Upper lobe of left lung (tissue), 6 donors: ENCODE results near the gene TMEM203. TPM values are rescaled to one million over a fixed set of nuclear protein-coding genes. Genes with fewer than 3 reads are reported as not detected.

Source experiments
- ATAC-seq, 2 donors: fragments of 200-7000 bp; cut with Tn5 transposase; one replicate each; pipeline ENCODE4 v1.9.1; 2022; ENCODE audit warnings: mild to moderate bottlenecking in 2 of 2, moderate library complexity in 2 of 2; ENCODE audit not compliant: low FRiP score in 2 of 2
- DNase-seq, 2 donors: peaks; one replicate each; pipeline ENCODE4 v3.0.0-alpha.2; 2019 to 2020
- H3K27ac ChIP-seq, 4 donors: fragments of 200-600 bp; sonication (generic); one replicate each; pipeline ENCODE4 v1.5.1; 2016 to 2019
- H3K27me3 ChIP-seq, 4 donors: fragments of 200-600 bp; sonication (generic); one replicate each; pipeline ENCODE4 v1.5.1; 2017 to 2019
- H3K36me3 ChIP-seq, 4 donors: fragments of 200-600 bp; sonication (generic); one replicate each; pipeline ENCODE4 v1.5.1; 2016 to 2019
- H3K4me1 ChIP-seq, 4 donors: fragments of 200-600 bp; sonication (generic); one replicate each; pipeline ENCODE4 v1.5.1; 2018 to 2019
- H3K4me3 ChIP-seq, 4 donors: fragments of 200-600 bp; sonication (generic); one replicate each; pipeline ENCODE4 v1.5.1; 2017 to 2019; ENCODE audit warnings: mild to moderate bottlenecking in 2 of 4, moderate library complexity in 1 of 4
- H3K9me3 ChIP-seq, 4 donors: fragments of 200-600 bp; sonication (generic); one replicate each; pipeline ENCODE4 v1.5.1; 2018 to 2019
- EP300 ChIP-seq, 4 donors: sonication (generic); formaldehyde crosslinking; IDR thresholded peaks; one replicate each; pipeline ENCODE4 v1.5.1; 2017; ENCODE audit warnings: antibody characterized with exemption in 4 of 4, control low read depth in 2 of 4
- POLR2A ChIP-seq, 4 donors: fragments of 450-650 bp; IDR thresholded peaks; one replicate each; pipeline ENCODE4 v1.5.1; 2016 to 2017; ENCODE audit warnings: antibody characterized with exemption in 4 of 4, mild to moderate bottlenecking in 2 of 4
- POLR2AphosphoS5 ChIP-seq, 2 donors: sonication (generic); formaldehyde crosslinking; IDR thresholded peaks; one replicate each; pipeline ENCODE4 v1.5.1; 2017; ENCODE audit warnings: antibody characterized with exemption in 2 of 2
- WGBS, 2 donors: methylation state at CpG; one replicate each; pipeline ENCODE4 v1.1.5; 2017 to 2018; 5-methylcytosine and 5-hydroxymethylcytosine counted together
- total RNA-seq, 6 donors: library from RNA; depleted of rRNA in 4 of 6; stranded (reverse); fragments of >200 nt in 4 of 6; gene quantifications; one replicate each; pipeline versions ENCODE4 v1.1.0 to v1.2.1, GENCODE V29; 2016 to 2021
- TF ChIP-seq, protein P1 (sequence below), 6 experiments: fragments of 450-650 bp in 4 of 6; fragments of 200-600 bp in 2 of 6; sonication (generic) in 2 of 6; IDR thresholded peaks; one replicate each; pipeline ENCODE4 v1.5.1; 2016 to 2019; ENCODE audit warnings: antibody characterized with exemption in 6 of 6
- donor health status: DM: no; HTN: no; CAD: no; lungs with moderate emphysema.
- donor health status: DM: no; HTN: yes; CAD: no; lungs with severe emphysema.

Gene TMEM203
- total RNA-seq, 6 donors from 2014 or later, result 17.8 to 35.5 (median 31.1) TPM

DNA sequence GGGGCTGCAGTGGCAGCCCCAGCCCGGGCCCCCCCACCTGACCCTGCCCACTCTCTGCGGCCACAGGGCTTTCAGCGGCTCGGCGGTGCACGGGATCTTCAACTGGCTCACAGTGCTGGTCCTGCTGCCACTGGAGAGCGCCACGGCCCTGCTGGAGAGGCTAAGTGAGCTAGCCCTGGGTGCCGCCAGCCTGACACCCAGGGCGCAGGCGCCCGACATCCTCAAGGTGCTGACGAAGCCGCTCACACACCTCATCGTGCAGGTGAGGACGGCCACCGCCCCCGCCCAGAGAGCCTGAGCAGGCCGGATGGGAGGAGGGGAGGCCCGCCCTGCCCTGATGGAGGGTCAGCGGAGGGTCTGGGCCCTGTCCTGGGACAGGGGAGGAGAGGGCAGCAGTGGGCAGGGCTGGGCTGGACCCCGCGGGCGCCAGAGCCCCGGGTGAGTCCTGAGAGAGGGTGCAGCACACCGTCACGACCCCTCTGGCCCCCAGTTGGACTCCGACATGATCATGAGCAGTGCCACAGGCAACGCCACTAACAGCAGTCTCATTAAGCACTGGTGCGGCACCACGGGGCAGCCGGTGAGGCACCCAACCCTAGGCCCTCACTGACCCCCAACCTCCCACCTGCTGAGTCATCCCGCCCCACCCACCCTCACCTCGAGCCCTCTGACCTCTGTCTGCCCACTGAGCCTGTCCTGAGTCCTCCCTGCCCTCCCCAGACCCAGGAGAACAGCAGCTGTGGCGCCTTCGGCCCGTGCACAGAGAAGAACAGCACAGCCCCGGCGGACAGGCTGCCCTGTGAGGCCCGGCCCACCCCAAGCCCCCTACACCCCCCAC lies 27.9 kb upstream of the TMEM203 start:
- H3K4me3 ChIP-seq, result no peak overlapping the region
- ATAC-seq (no peak), DNase-seq (no peak)
- peaks cover 14 to 30% (median 17%) of the 10 kb centered on the region in 4 donors for H3K4me1 ChIP-seq
- TF ChIP-seq POLR2A (IDR thresholded peaks at IDR 0.05) (no peak), EP300 (IDR thresholded peaks at IDR 0.05) (no peak), POLR2AphosphoS5 (IDR thresholded peaks at IDR 0.05) (no peak)
- no peak overlapping the region for H3K27ac ChIP-seq
- H3K9me3 ChIP-seq, result no peaks in the 10 kb centered on the region
- no peaks in the 10 kb centered on the region for H3K36me3 ChIP-seq
- H3K27me3 ChIP-seq, result peaks cover 0 to 34% (median 4%) of the 10 kb centered on the region in 4 donors
- 78 to 80% methylated on average over 1 to 32 of the region's 40 CpGs for WGBS, 2 donors

- no peak overlapping the region for H3K27ac ChIP-seq
- peak in 1 of 2 donors; percentile 74 for DNase-seq
- no peak for ATAC-seq
- no peak for TF ChIP-seq EP300 (IDR thresholded peaks at IDR 0.05)
- TF ChIP-seq POLR2A (IDR thresholded peaks at IDR 0.05), result no peak
- TF ChIP-seq POLR2AphosphoS5 (IDR thresholded peaks at IDR 0.05), result no peak
- TF ChIP-seq, protein P1, sequence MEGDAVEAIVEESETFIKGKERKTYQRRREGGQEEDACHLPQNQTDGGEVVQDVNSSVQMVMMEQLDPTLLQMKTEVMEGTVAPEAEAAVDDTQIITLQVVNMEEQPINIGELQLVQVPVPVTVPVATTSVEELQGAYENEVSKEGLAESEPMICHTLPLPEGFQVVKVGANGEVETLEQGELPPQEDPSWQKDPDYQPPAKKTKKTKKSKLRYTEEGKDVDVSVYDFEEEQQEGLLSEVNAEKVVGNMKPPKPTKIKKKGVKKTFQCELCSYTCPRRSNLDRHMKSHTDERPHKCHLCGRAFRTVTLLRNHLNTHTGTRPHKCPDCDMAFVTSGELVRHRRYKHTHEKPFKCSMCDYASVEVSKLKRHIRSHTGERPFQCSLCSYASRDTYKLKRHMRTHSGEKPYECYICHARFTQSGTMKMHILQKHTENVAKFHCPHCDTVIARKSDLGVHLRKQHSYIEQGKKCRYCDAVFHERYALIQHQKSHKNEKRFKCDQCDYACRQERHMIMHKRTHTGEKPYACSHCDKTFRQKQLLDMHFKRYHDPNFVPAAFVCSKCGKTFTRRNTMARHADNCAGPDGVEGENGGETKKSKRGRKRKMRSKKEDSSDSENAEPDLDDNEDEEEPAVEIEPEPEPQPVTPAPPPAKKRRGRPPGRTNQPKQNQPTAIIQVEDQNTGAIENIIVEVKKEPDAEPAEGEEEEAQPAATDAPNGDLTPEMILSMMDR (IDR thresholded peaks at IDR 0.05), result no peak
- no peak overlapping the region for H3K4me3 ChIP-seq
- H3K27me3 ChIP-seq, result peaks cover 0 to 34% (median 4%) of the 10 kb centered on the region in 4 donors
- H3K4me1 ChIP-seq, result peaks cover 14 to 31% (median 24%) of the 10 kb centered on the region in 4 donors
- WGBS, 2 donors, result 71 to 72% methylated on average over 13 to 24 of the region's 24 CpGs
- no peaks in the 10 kb centered on the region for H3K9me3 ChIP-seq
- no peaks in the 10 kb centered on the region for H3K36me3 ChIP-seq
These were observed 27.1 kb upstream of the TMEM203 start for GRCh38 chr9:137232510-137232909.

GRCh38 chr9:137232101-137232500 lies 26.7 kb upstream of the TMEM203 start:
- Histone ChIP-seq H3K27me3 (peaks cover 0 to 34% (median 4%) of the 10 kb centered on the region in 4 donors), H3K4me1 (peaks cover 14 to 31% (median 26%) of the 10 kb centered on the region in 4 donors), H3K9me3 (no peaks in the 10 kb centered on the region), H3K27ac (no peak overlapping the region), H3K36me3 (no peaks in the 10 kb centered on the region), H3K4me3 (no peak overlapping the region)
- TF ChIP-seq, protein P1 (IDR thresholded peaks at IDR 0.05), result no peak
- TF ChIP-seq EP300 (IDR thresholded peaks at IDR 0.05) (no peak), POLR2AphosphoS5 (IDR thresholded peaks at IDR 0.05) (no peak)
- ATAC-seq, result no peak
- peak in 1 of 2 donors; percentile 56 for DNase-seq
- 61 to 80% methylated on average over 2 to 10 of the region's 10 CpGs for WGBS, 2 donors

DNA sequence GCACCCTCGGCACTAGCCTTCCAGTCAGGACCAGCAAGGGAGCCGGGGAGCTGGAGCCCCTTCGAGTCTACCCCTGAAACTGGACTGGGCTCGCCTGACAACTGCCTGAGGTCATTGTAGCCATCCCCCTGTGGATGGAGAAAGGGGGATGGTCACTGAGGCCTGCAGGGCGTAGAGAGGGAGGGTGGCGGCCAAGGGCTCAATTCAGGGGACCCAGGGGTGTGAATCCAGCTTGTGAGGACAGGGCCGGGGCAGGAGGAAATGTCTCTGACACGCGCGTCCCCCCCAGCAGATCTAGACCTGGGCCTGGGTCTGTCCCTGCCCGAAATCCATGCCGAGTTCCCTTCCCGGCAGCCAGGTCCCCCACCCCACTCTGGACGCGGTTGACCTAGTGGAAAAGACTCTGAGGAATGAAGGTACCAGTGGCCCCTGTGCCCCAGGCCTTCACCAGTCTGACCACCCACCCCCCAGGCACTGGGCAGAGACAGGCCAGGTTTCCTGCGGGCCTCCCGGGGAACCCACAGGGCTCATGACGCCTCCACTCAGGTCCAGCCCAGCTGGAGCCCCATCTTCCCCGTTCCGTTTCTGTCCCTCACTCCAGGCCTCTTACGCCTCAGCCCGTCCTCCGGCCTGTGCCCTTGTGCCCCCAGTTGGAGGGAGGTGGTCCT lies 26.1 kb upstream of the TMEM203 start:
- peaks cover 0 to 34% (median 4%) of the 10 kb centered on the region in 4 donors for H3K27me3 ChIP-seq
- DNase-seq, result peak in 1 of 2 donors; percentile 52
- no peak overlapping the region for H3K27ac ChIP-seq
- no peaks in the 10 kb centered on the region for H3K36me3 ChIP-seq
- H3K4me3 ChIP-seq, result no peak overlapping the region
- H3K4me1 ChIP-seq, result peaks cover 8 to 31% (median 25%) of the 10 kb centered on the region in 4 donors
- WGBS, 2 donors, result 87 to 89% methylated on average over 15 to 19 of the region's 23 CpGs
- H3K9me3 ChIP-seq, result no peaks in the 10 kb centered on the region
- ATAC-seq, result no peak
- TF ChIP-seq POLR2AphosphoS5 (IDR thresholded peaks at IDR 0.05), result no peak
- TF ChIP-seq POLR2A (IDR thresholded peaks at IDR 0.05), result no peak
- TF ChIP-seq, protein P1 (IDR thresholded peaks at IDR 0.05), result no peak
- TF ChIP-seq EP300 (IDR thresholded peaks at IDR 0.05), result no peak

- TF ChIP-seq EP300 (IDR thresholded peaks at IDR 0.05), result no peak
- TF ChIP-seq, protein P1 (IDR thresholded peaks at IDR 0.05), result no peak
- no peak for TF ChIP-seq POLR2A (IDR thresholded peaks at IDR 0.05)
- TF ChIP-seq POLR2AphosphoS5 (IDR thresholded peaks at IDR 0.05), result no peak
- Histone ChIP-seq H3K36me3 (no peaks in the 10 kb centered on the region), H3K27me3 (peaks cover 0 to 34% (median 4%) of the 10 kb centered on the region in 4 donors), H3K27ac (no peak within 1 kb of the TSS), H3K4me1 (peaks cover under 1 to 25% (median 19%) of the 10 kb centered on the region in 4 donors), H3K4me3 (no peak within 1 kb of the TSS), H3K9me3 (no peaks in the 10 kb centered on the region)
- ATAC-seq, result no peak
- DNase-seq, result peak in 1 of 2 donors; percentile 63
- WGBS, 2 donors, result 65 to 69% methylated on average over 5 to 11 of the region's 14 CpGs
These were observed 25.4 kb upstream of the TMEM203 start, which contains the start of gene SLC34A3 for GRCh38 chr9:137230705-137231371. TSS of gene SLC34A3 (plus strand) at chr9:137230901. CDS start at chr9:137231703, 802 bp downstream.
